ENCODE data around the gene C1orf167.

Gene C1orf167

DNA sequence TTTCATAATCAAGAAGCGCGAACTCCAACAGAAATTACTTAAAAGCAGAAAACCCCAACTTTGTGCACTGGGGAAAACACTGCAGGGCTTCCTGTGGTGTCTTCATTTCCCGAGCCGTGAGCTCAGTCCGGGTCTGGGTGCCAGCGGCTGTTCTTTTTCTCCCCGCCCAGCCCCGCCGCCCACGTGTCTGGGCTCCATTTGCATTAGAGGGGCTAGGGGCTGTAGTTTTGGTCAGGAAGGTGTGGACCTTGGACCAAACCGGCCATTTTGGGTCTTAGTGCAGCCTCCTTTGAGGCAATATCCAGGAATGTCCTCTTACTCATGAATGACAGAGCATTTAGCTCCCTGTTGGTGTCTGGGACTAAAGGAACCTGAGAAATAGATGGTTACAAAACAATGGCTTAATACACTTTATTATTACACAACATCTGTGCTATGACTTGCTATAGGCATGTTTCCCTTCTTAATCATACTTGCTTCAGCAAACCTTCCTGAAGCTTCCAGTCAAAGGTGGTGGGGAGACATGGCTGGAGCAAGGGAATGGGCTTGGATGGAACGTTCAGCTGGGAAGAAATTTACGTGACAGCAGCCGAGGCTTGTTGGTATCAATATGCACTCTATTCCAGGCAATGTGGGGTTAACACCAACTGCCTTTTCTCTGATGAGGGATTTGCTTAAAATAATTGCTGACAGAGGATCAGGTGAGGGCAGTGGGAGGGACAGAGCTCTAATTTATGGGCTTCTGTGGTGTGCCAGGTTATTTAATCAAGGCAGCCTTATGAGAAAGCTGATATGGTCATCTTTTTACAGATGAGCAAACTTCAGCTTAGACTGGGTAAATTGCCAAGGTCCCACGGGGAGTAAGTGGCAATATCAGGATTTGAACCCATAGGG lies 25.0 kb upstream of the C1orf167 start:
- DNase-seq, result peak; percentile 93

DNA sequence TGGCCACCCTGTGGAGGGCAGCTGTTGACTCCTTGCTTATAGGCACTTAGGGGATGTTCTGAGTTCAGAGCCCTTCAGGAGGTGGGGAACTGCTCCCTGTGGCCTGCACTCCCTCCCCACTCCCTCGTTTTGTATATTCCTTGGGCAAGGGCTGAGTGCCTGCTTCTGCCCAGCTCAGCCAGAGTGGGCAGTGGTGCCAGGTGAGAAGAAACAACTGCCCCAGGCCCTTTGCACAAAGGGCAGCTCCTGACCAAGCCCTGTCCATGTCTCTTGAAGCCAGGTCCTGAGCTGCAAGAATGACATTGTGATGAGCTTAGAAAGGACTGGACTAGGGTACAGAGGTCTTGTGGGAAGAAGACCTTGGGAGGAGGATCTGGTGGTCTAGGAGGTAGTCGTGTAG lies 23.9 kb upstream of the C1orf167 start:
- no peak for DNase-seq

GRCh38 chr1:11738783-11739182 lies 23.2 kb upstream of the C1orf167 start:
- no peak for DNase-seq

DNA sequence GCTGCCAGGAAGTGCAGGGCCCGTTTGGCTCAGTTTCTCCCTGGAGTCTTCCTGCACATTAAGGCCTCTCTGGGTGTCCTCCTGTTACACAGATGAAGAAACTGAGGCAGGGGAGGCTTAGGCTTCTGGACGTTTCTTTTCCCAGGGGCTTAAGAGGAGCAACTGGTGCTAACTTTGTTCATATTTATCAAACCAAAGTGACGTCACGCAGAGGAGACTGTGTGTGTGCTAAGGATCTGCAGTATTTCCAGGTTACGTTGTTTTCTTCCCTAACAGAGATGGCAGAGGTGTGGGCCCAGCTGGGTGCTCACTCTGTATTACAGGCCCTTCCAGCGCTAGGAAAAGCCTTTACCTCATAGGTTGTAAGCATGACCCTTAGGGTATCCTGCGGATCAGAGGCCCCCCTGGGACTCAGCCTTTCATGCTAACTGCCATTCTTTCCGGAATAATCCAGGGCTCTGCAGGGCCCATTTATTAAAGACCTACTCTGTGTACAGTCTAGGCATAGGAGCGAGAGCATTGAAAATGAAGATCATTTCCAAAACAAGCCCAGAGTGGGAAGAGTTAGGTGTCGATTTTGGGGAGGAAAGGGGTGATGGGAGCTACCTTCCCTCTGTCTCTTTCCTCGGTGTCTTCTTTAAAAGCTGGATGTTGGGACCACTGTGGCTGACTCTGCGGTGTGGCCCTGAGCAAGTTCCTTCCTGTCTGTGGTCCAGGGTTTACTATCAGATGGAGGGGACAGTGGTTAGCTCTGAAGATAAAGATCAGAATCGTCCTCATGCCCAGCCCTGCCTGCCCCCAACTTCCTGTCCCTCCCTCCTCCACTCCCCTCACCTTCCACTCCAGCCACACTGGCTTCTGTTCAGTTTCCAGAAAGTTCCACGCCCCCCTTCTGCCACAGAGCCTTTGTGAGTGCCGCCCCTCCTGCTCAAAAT lies 21.5 kb upstream of the C1orf167 start:
- DNase-seq, result no peak

DNA sequence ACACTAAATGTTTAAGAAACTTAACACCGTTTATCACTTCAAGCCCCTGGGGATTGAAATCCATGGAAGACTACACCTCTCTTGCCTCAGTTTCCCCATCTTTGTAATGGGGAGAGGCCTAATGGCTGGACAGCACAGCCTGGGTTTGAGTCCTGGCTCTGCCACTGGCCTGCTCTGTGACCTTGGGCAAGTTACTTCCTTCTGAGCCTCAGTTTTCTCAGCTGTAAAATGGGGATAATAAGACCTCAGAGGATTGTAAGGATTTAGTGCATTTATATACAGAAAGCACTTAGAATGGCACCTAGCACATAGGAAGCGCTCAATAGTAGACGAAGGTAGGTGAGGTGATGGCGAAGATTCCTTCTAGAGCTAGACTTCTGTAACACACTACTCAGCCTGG lies 20.5 kb upstream of the C1orf167 start:
- DNase-seq, result no peak

- no peak for DNase-seq
Observed at GRCh38 chr1:11741919-11742558, 20.0 kb upstream of the C1orf167 start.

DNA sequence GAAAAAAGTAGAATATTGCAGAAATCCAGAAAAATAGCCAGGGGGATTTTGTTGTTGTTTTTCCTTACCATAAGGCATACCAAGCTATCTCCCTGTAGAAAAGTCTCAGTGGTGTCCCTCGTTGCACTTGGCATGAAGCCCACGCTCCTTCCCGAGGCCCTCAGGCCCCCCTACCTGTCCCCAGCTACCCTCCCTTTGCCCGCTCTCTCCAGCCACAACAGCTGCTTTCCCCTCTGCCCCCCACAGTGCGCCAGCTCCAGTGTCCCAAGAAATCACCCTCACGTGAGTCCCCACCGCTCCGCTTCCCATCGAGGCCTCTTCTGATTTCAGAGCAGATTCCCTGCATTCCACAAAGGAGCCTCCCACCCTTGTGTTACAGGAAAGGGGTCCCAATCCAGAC lies 17.7 kb upstream of the C1orf167 start:
- DNase-seq, result no peak

DNA sequence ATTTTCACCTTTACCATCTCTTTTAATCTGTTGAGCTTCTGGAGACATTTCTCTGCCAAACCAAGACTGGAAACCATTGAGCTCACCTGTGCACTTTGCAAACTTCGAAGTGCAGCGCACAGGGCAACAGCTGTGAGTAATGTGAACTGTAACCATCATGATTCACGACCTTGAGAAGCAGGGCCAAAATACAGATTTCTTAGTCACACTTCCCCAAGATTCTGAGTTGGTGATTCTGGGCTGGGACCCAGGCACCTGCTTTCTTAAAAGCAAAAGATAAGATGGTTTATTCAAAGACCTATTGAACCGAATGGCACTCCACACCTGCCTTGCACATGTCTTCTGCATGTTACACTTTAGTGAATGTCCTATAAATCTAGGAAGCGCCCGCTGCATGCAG lies 15.9 kb upstream of the C1orf167 start:
- DNase-seq, result peak; percentile 42

DNA sequence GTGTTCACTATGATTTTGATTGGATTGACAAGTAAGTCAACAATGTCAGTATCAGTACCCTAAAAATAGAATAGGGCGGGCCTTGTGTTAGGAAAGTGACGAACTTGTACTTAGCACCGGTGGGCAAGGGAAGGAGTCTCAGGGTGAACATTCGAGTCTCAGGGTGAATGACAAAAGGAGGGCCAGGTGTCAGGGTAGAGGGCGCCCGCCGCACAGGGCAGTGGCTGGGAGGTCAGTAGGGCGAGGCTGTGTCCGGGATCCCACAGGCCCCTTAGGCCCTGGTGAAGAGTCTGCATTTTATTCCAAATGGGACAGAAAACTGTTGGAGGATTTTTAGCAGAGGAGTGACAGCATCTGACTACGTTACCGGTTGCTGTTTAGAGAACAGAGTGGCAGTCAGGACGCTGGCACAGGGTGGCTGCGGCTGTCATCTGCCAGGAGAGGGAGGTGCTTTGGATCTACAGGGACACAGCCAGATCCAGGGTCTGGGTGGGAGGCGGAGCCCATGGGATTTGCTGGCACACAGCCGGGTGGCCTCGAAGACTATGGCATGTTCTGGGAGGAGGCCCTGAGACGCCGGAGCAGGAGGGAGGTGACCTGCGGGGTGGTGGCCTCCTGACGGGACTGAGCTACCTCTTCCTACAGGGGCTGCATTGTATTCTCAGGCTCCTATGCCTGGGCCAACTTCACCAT lies 15.1 kb upstream of the C1orf167 start:
- no peak for DNase-seq

DNA sequence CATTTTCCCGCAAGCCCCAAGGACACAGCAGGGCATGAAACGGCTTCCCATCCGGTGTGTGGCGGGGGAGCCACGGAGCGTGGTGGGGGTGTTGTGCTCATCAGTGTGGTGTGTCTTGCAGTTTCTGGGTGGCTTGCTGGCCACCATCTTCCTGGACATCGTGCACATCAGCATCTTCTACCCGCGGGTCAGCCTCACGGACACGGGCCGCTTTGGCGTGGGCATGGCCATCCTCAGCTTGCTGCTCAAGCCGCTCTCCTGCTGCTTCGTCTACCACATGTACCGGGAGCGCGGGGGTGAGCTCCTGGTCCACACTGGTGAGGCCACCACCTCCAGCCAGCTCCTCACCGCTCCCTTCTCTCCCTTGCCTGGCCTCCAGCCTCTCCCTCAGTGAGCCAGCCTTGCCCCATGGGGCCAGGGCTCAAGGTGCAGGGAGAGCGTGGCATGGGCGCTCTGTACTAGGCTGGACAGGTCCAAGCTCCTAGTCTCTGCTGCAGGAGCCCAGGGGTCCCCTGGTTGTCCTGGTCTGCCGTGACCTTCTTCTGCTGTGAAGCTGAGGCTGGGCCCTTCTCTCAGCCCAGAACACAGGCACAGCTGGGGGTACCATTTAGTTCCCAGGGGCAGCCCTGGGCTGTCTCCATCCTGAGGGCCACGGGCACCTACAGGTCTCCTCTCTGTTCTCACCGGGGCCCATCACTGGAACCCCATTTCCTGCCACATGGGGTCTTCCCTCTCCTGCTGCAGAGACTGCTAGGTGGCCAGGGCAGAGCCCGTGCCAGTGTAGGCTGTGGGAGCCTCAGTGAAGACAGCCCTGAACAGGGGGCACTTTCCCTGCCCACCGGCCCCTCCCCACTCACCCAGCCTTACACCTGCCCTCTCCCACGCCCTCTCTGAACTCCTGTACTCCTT lies 13.4 kb upstream of the C1orf167 start:
- DNase-seq, result no peak

DNA sequence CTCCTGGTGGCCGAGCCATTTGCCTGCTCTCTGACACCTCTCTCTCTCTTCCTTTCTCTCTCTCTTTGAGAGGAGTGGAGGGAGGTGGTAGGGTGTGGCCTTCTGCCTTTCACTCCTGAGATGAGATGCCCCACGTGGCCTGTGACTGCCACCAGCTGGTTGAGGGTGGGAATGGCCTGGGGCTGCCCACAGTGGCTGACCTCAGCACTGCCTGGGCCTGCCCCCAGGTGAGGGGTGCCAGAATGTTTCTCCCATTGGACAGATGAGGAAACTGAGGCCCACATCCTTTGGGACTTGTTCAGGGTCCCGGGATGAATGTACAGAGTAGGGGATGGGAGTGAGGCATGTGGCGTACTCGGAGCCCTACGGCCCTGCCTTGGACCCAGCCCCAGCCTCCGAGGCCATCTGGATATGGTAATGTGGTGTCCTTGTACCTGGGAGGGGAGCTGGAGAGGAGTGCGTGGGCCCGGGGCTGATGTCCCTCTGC lies 12.7 kb upstream of the C1orf167 start:
- DNase-seq, result peak; percentile 28

DNA sequence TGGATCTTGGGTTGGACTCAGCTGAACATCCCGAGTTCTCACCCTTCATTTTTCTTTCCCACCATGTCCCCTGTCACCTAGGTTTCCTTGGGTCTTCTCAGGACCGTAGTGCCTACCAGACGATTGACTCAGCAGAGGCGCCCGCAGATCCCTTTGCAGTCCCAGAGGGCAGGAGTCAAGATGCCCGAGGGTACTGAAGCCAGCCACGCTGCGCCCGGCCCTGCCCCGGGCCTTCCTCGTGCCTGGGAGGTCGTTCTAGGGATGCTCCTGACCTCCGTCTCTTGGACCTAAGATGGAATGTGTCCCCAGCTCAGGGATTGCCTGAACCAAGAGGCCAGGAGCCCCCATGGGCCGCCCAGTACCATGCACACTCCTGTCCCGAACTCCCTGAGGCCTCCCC lies 12.0 kb upstream of the C1orf167 start:
- no peak for DNase-seq

DNA sequence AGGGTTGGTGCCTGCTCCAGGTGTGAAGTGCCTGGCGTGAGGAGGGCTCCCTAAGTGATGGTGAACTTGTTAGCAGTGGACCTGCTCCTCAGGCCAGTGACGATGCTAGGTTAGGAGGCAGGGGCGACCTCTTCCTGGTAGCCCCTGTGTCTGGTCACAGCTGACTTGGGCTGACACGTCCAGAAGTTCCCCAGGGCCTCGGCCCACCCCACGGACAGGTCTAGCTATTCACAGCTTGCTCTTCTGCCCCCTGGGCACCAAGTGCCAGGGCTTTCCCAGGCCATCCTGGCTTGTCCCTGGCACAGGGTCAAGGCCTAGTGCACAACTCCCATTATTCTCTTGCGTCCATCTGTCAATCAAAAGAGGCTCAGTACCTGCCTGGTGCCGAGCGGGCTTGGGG lies 10.9 kb upstream of the C1orf167 start:
- no peak for DNase-seq

GRCh38 chr1:11752359-11753088 lies 9.5 kb upstream of the C1orf167 start:
- no peak for DNase-seq

DNA sequence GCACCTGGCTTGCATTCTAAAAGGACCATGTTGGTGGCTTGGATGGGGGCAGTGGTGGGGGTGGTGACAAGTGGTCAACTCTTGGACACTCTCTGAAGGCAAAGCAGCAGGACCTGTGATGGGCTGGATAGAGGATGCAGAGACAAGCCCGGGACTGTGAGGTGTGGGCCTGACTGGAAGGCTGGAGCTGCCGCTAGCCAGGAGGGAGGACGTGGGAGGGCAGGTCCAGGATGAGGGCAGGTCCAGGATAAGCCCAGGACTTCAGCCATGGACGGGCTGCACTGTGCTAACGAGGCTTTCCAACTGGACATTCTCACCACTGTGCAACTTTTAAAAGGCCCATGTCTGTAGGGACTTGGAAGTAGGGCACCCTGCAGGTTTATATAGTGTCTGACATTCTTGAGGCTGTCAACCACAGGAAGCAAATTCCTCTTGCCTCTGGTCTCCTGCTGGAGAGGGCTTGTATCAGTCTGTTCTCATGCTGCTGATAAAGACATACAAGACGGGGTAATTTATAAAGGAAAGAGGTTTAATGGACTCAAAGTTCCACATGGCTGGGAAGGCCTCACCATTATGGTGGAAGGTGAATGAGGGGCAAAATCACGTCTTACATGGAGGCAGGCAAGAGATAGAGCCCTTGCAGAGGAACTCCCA lies 8.3 kb upstream of the C1orf167 start:
- no peak for DNase-seq

DNA sequence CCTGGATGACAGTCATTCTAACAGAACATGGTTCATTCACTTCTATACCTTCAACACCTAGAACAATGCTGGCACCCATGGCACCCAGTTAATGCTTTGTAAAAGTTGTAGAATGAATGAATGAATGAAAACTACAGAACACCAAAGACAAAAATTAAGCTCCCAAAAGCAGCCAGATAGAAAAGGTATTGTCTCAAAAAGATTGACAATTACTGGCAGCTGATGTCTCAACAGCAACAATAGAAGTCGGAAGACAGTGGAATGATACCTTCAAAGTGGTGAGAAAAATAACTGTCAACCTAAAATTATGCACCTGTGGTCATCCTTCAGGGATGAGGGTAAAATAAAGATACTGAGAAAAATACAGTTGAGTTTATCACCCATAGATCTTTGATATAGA lies 4.9 kb upstream of the C1orf167 start:
- DNase-seq, result no peak

- DNase-seq, result no peak
Observed at GRCh38 chr1:11759791-11760190, 2.2 kb upstream of the C1orf167 start.

GRCh38 chr1:11761285-11761684 lies 708 bp upstream of the C1orf167 start:
- no peak for DNase-seq

DNA sequence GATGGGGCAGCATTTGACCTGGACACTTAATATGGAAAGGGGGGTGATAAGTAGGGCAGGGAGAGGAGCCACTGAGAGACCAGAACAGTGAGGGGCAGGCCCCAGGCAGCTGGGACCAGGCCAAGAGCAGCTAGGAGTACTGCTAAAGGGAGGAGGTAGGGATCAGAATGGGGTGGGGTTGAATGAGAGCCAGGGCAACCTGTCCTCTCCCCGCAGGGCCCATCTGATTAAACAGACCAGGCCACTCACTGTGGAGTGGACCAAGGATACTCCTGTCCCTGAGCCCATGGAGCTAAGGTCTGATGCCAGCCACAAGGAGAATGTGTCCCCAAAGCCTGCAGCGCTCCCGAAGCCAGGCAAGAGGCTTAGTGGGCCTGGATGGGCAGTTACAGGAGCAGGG lies 2.1 kb downstream of the C1orf167 start:
- no peak for DNase-seq

DNA sequence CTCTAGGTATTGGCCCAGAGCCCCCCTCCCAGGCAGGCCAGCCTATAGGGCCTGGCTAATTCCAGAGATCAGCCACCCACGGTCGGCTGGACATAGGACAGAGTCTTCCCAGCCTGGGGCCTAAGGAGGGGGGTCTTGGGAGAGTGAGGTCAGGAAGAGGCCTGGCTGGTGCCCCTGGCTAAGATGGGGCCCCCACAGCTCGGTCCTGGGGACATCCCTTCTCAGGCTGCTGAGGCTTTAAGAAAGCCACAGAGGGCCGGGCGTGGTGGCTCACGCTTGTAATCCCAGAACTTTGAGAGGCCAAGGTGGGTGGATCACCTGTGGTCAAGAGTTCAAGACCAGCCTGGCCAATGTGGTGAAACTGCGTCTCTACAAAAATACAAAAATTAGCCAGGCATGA lies 2.5 kb downstream of the C1orf167 start:
- no peak for DNase-seq
